Fibroblast of lung (primary cell): ENCODE data around the gene SLC16A6.

Source experiments
- EZH2 ChIP-seq: IDR thresholded peaks from 2 replicates; pipeline ENCODE4 v1.5.1; 2012; ENCODE audit warnings: low read length, control low read depth, mild to moderate bottlenecking; ENCODE audit errors: missing control alignments
- TF ChIP-seq, protein P1 (sequence below), 2 donors: IDR thresholded peaks in 1 of 2; conservative IDR thresholded peaks in 1 of 2; 1 replicate in 1 of 2; 2 replicates in 1 of 2; pipeline ENCODE4 v1.5.1; 2011 to 2012; ENCODE audit warnings: low read length in 2 of 2, control low read depth in 1 of 2, inconsistent platforms in 1 of 2, low read depth in 1 of 2, mild to moderate bottlenecking in 1 of 2

DNA sequence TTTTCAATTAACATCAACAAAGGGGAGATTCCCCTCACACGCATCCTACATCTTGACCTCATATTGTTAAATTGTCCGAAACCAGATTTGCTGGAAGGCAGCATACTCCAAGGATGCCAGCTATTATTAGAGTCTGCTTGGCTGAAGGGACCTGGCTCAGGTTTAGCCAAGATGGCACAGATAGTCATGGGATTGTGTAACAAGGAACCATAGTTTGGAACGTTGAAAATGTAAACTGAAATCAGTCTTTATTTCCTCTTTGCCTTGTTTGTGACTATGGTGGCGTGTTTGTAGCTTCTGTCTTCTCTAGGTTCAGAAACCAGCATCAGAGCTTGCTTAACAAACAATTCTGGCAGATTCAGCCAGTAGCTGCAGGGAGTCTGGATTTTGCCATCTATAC is 6.3 kb upstream of the SLC16A6 start:
- TF ChIP-seq EZH2 = no peak
- TF ChIP-seq, protein P1, sequence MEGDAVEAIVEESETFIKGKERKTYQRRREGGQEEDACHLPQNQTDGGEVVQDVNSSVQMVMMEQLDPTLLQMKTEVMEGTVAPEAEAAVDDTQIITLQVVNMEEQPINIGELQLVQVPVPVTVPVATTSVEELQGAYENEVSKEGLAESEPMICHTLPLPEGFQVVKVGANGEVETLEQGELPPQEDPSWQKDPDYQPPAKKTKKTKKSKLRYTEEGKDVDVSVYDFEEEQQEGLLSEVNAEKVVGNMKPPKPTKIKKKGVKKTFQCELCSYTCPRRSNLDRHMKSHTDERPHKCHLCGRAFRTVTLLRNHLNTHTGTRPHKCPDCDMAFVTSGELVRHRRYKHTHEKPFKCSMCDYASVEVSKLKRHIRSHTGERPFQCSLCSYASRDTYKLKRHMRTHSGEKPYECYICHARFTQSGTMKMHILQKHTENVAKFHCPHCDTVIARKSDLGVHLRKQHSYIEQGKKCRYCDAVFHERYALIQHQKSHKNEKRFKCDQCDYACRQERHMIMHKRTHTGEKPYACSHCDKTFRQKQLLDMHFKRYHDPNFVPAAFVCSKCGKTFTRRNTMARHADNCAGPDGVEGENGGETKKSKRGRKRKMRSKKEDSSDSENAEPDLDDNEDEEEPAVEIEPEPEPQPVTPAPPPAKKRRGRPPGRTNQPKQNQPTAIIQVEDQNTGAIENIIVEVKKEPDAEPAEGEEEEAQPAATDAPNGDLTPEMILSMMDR (conservative IDR thresholded peaks at IDR 0.05 in 1 of 2, IDR thresholded peaks at IDR 0.05 in 1 of 2; ENCODE audit: low read depth in 1 of 2, low read length in 2 of 2) = no peak
